Psoas muscle (tissue), 8 donors: ENCODE results near the gene COL27A1. TPM values are rescaled to one million over a fixed set of nuclear protein-coding genes. Genes with fewer than 3 reads are reported as not detected.

Experiments used
- ATAC-seq, 4 donors: fragments of 200-7000 bp; cut with Tn5 transposase; one replicate each; pipeline ENCODE4 v1.9.1; 2020; ENCODE audit warnings: moderate library complexity in 3 of 4, mild to moderate bottlenecking in 2 of 4
- DNase-seq, 2 donors: peaks; one replicate each; pipeline ENCODE4 v3.0.0-alpha.2; 2020
- H3K27ac ChIP-seq: fragments of 200-600 bp; one replicate; pipeline ENCODE4 v1.8.0; 2022
- H3K27me3 ChIP-seq, 3 donors: fragments of 200-600 bp in 1 of 3; one replicate each; pipeline versions ENCODE4 v1.6.1 to v1.8.0; 2013 to 2022; ENCODE audit warnings: low read length in 2 of 3, mild to moderate bottlenecking in 2 of 3, moderate library complexity in 1 of 3; ENCODE audit not compliant: insufficient read depth in 3 of 3
- H3K36me3 ChIP-seq, 2 donors: fragments of 200-600 bp in 1 of 2; one replicate each; pipeline versions ENCODE4 v1.6.1 to v1.8.0; 2013 to 2022; ENCODE audit warnings: low read depth in 1 of 2, mild to moderate bottlenecking in 1 of 2, moderate library complexity in 1 of 2; ENCODE audit not compliant: insufficient read depth in 1 of 2
- H3K4me1 ChIP-seq: fragments of 200-600 bp; one replicate; pipeline ENCODE4 v1.8.0; 2022
- H3K4me3 ChIP-seq: fragments of 200-600 bp; one replicate; pipeline ENCODE4 v1.8.0; 2022; ENCODE audit warnings: mild to moderate bottlenecking
- H3K9me3 ChIP-seq: fragments of 200-600 bp; one replicate; pipeline ENCODE4 v1.8.0; 2022
- WGBS, 3 donors: extraction: QIAGEN DNeasy Blood & Tissue Kit; methylation state at CpG; one replicate each; pipeline versions ENCODE4 v1.1.6 to v1.1.7; 2013; 5-methylcytosine and 5-hydroxymethylcytosine counted together
- intact Hi-C, 2 donors: fragments of 100-400 bp; cut with DNase I; formaldehyde crosslinking; loops; one replicate each; pipeline versions ENCODE4 v1.11.0 to v1.14.2; 2022
- polyA plus RNA-seq, 3 donors: library from polyadenylated mRNA; stranded (reverse); fragments of 200-250 nt; gene quantifications; one replicate each; pipeline ENCODE4 v1.2.3, GENCODE V29; 2013
- total RNA-seq, 4 donors: library from RNA; stranded (reverse); fragmentation: NEBNext Ultra II Directional in 2 of 4; extraction: Animal tissue kit (Norgen Biotek cat#: 25700) in 2 of 4; gene quantifications; one replicate each; pipeline versions ENCODE4 v1.2.1 to v1.2.4, GENCODE V29; 2021 to 2023
- TF ChIP-seq, protein P1 (sequence below): fragments of 200-600 bp; IDR thresholded peaks from one replicate; pipeline ENCODE4 v1.8.0; 2022; ENCODE audit warnings: antibody characterized with exemption
- donor health status: healthy with polysubstance abuse.
- donor health status: DM: no; HTN: no; CAD: no; lungs with moderate emphysema.
- donor health status: Bipolar disorder and iron deficiency.
- donor health status: healthy.
- donor health status: DM: yes; HTN: yes; CAD: no.
- donor health status: DM: no; HTN: no; CAD: no.
- donor health status: DM: no; HTN: no; CAD: no.
- donor health status: DM: yes; HTN: yes; CAD: no.

COL27A1 gene
- total and polyA plus RNA-seq, 7 donors, result 1.1 to 8.5 (median 3.9) TPM

DNA sequence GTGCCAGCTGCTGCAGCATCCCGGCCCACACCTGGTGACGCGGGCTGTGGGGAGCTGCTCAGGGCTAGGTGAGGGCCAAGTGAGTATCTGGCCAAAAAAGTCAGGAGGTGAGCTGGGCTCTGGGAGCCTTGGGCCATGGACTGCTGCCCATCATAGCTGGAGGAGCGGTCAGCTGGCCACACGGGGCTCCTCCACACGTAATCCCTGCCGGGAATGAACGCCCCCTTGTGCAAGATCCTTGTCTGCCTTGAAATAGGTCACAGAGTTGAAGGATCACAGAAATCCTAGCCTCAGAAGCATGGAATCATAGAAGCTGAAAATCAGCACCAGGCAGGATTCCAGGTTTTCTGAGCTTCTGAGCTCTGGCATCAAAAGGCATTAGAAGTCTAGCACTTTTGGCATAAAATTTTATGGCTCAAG is 16.8 kb upstream of the COL27A1 start:
- intact Hi-C loops, result no loop called here
- no peaks in the 10 kb centered on the region for H3K36me3 ChIP-seq
- H3K4me3 ChIP-seq, result no peak overlapping the region
- H3K4me1 ChIP-seq, result peaks cover 27% of the 10 kb centered on the region
- no peaks in the 10 kb centered on the region for H3K27me3 ChIP-seq
- no peak overlapping the region for H3K27ac ChIP-seq
- DNase-seq (peak in 1 of 2 donors; percentile 28), ATAC-seq (peak in 3 of 4 donors; percentile 38 to 65 (median 48))
- no peaks in the 10 kb centered on the region for H3K9me3 ChIP-seq
- TF ChIP-seq, protein P1, sequence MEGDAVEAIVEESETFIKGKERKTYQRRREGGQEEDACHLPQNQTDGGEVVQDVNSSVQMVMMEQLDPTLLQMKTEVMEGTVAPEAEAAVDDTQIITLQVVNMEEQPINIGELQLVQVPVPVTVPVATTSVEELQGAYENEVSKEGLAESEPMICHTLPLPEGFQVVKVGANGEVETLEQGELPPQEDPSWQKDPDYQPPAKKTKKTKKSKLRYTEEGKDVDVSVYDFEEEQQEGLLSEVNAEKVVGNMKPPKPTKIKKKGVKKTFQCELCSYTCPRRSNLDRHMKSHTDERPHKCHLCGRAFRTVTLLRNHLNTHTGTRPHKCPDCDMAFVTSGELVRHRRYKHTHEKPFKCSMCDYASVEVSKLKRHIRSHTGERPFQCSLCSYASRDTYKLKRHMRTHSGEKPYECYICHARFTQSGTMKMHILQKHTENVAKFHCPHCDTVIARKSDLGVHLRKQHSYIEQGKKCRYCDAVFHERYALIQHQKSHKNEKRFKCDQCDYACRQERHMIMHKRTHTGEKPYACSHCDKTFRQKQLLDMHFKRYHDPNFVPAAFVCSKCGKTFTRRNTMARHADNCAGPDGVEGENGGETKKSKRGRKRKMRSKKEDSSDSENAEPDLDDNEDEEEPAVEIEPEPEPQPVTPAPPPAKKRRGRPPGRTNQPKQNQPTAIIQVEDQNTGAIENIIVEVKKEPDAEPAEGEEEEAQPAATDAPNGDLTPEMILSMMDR, result no peak
- 41 to 83% (median 46%) methylated on average over 8 of the region's 8 CpGs for WGBS, 3 donors

- no peak overlapping the region for H3K4me3 ChIP-seq
- intact Hi-C loops, result no loop called here
- WGBS, 3 donors, result 70 to 77% (median 71%) methylated on average over 5 of the region's 5 CpGs
- no peaks in the 10 kb centered on the region for H3K36me3 ChIP-seq
- peaks cover 27% of the 10 kb centered on the region for H3K4me1 ChIP-seq
- ATAC-seq (no peak), DNase-seq (no peak)
- no peaks in the 10 kb centered on the region for H3K9me3 ChIP-seq
- H3K27me3 ChIP-seq, result no peaks in the 10 kb centered on the region
- TF ChIP-seq, protein P1, result no peak
- no peak overlapping the region for H3K27ac ChIP-seq
These were observed 16.3 kb upstream of the COL27A1 start for GRCh38 chr9:114139071-114139470.

- no peak for DNase-seq
- 86 to 96% (median 95%) methylated on average over 2 of the region's 2 CpGs for WGBS, 3 donors
- Histone ChIP-seq H3K27me3 (no peaks in the 10 kb centered on the region), H3K36me3 (no peaks in the 10 kb centered on the region), H3K4me1 (peaks cover 27% of the 10 kb centered on the region), H3K27ac (peak overlapping the region; percentile 61), H3K4me3 (no peak overlapping the region), H3K9me3 (no peaks in the 10 kb centered on the region)
- no peak for ATAC-seq
- intact Hi-C loops, result no loop called here
- TF ChIP-seq, protein P1, result no peak
These were observed 14.9 kb upstream of the COL27A1 start for GRCh38 chr9:114140401-114140800.

DNA sequence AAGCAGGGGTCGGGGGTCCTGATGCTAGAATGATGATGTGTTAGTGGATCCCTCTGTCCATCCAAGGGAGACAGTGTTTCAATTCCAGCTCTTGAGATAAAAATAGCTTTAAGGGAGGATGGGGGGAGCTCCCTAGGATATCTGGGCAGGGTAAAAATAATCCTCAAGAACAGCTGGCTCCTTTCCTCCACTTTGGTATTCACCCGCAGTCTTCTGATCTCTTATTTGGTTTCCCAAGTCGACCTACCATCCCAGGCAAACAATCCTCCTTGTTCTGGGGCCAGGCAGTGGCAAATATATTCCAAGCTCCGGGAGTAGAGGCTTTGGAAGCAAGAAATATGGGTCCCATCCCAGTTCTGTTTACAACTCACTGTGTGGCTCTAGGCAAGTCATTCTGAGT is 14.5 kb upstream of the COL27A1 start:
- no peaks in the 10 kb centered on the region for H3K9me3 ChIP-seq
- no peak overlapping the region for H3K4me3 ChIP-seq
- H3K4me1 ChIP-seq, result peaks cover 27% of the 10 kb centered on the region
- WGBS, 3 donors, result 22 to 32% (median 24%) methylated on average over 4 of the region's 4 CpGs
- intact Hi-C loops, result no loop called here
- no peaks in the 10 kb centered on the region for H3K36me3 ChIP-seq
- ATAC-seq (peak; percentile 38 to 88 (median 78)), DNase-seq (no peak)
- H3K27me3 ChIP-seq, result no peaks in the 10 kb centered on the region
- H3K27ac ChIP-seq, result peak overlapping the region; percentile 61
- TF ChIP-seq, protein P1, result no peak
